Activated CD8-positive, alpha-beta memory T cell treated with anti-CD3 and anti-CD28 coated beads for 48 hours (primary cell): ENCODE results near the gene ZNF385C.
A peak's percentile ranks its signal among the peaks of the same experiment; 100 is the strongest.

ENCODE experiments used
- DNase-seq, 3 experiments: peaks; one replicate each; pipeline ENCODE4 v3.0.0-alpha.2; 2020; ENCODE audit warnings: low read depth in 2 of 3, low spot score in 2 of 3

Gene ZNF385C

GRCh38 chr17:42124256-42124655 lies 26.0 kb upstream of the ZNF385C start:
- DNase-seq = no peak

- no peak for DNase-seq
Observed at GRCh38 chr17:42122371-42123303, 24.4 kb upstream of the ZNF385C start, which contains the start of gene HSPB9. TSS of gene HSPB9 (plus strand) at chr17:42122804. CDS start at chr17:42122851, 47 bp downstream.

- peak; percentile 35 to 62 (median 55) for DNase-seq
Observed at GRCh38 chr17:42120770-42121769, 22.8 kb upstream of the ZNF385C start, which contains the start of gene KAT2A. TSS of gene KAT2A (minus strand) at chr17:42121367. CDS start at chr17:42121304, 63 bp downstream.

- no peak for DNase-seq
Observed at GRCh38 chr17:42120161-42120769, 22.0 kb upstream of the ZNF385C start.

- DNase-seq = no peak
Observed at GRCh38 chr17:42119301-42119700, 21.0 kb upstream of the ZNF385C start.

- DNase-seq = no peak
Observed at GRCh38 chr17:42118545-42118944, 20.3 kb upstream of the ZNF385C start.

DNA sequence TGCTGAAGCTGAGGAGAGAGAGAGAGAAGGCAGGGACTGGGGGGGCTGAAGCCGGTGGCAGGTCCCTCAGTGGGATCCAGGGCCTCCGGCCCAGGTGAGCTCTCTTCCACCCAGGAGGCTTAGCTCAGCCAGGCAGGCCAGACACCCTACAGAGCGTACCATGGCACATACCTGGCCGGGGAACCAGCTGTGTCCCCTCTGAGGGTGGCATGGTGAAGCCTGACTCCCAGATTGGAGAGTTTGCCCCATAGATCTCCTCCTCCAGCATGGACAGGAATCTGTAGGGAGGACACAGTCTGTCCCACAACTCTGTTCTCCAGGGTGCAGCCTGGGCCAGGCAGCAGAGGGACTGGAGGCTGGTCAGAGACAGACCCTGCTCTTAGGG lies 19.8 kb upstream of the ZNF385C start:
- no peak for DNase-seq

DNA sequence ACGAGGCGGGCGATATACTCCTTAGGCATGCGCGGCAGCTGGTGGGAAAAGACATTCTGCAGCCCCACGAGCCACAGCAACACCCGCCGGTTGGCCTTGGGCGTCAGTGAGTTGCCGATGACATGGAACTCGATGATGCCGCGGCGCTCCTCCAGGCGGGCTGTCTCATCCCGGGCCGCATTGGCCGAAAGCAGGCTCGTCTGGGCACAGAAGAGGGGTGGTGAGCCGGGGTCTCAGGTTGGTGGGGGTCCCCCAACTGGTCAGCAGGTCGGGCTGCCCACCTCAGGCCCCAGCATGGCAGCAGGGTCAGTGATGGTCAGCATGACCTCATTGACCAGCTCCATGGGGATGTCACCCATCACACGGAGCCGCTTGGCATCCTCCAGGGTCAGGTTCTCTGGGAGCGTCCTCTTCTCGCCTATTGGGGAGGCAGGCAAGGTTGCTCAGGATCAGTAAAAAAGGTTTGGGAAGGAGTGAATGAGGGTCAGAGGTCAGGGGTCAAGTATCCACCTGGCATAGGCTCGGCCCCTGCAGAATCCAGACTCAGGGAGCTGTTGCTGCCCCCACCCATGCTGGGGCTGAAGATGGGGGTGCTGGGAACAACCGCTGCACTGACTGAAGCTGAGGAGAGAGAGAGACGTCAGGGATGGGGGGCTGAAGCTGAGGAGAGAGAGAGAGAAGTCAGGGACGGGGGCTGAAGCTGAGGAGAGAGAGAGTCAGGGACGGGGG lies 19.3 kb upstream of the ZNF385C start:
- DNase-seq = no peak

- peak in 1 of 3 experiments; percentile 35 for DNase-seq
Observed at GRCh38 chr17:42116705-42117396, 18.6 kb upstream of the ZNF385C start.

DNA sequence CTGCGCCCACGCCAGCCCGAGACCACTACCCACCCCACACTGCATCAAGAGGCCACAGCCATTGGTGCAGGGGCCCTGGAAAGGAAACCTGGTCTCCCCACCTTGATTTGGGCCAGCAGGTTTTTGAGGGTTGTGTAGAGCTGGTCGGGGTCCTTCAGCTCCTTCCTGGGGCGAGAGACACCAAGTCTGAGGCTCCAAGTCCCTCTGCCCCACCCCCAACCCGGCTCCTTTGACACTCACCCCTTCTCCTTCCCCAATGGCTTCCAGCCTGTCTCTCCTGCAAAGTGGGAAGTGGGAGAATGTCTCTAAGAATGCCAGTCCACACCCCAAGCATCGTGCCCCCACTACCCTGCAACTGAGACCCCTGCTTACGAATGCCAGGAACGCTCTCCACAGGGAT lies 15.8 kb upstream of the ZNF385C start:
- no peak for DNase-seq

- DNase-seq = no peak
Observed at GRCh38 chr17:42113293-42114069, 15.2 kb upstream of the ZNF385C start.

- peak in 2 of 3 experiments; percentile 22 to 39 for DNase-seq
Observed at GRCh38 chr17:42112552-42113176, 14.4 kb upstream of the ZNF385C start, which contains the start of gene DHX58. TSS of gene DHX58 (minus strand) at chr17:42112714. CDS start at chr17:42111892, 822 bp downstream.

- DNase-seq = peak in 1 of 3 experiments; percentile 16
Observed at GRCh38 chr17:42111871-42112551, 13.7 kb upstream of the ZNF385C start.

DNA sequence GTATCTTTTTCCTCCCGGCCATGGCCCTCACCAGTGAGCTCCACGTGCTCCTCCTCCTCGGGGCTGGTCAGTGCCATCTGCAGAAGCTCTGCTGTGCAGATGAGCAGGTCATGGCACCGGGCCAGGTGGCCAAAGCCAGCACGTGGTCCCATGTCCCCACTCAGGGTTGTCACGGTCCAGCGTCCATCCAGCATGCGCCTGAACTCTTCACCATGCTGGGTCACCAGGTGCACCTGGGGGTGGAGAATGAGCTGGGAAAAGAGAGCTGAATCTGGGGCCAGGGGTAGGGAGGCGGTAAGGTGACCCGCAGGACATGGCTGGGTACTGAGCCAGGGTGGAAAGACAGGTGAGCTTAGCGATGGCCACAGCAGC lies 13.0 kb upstream of the ZNF385C start:
- no peak for DNase-seq

DNA sequence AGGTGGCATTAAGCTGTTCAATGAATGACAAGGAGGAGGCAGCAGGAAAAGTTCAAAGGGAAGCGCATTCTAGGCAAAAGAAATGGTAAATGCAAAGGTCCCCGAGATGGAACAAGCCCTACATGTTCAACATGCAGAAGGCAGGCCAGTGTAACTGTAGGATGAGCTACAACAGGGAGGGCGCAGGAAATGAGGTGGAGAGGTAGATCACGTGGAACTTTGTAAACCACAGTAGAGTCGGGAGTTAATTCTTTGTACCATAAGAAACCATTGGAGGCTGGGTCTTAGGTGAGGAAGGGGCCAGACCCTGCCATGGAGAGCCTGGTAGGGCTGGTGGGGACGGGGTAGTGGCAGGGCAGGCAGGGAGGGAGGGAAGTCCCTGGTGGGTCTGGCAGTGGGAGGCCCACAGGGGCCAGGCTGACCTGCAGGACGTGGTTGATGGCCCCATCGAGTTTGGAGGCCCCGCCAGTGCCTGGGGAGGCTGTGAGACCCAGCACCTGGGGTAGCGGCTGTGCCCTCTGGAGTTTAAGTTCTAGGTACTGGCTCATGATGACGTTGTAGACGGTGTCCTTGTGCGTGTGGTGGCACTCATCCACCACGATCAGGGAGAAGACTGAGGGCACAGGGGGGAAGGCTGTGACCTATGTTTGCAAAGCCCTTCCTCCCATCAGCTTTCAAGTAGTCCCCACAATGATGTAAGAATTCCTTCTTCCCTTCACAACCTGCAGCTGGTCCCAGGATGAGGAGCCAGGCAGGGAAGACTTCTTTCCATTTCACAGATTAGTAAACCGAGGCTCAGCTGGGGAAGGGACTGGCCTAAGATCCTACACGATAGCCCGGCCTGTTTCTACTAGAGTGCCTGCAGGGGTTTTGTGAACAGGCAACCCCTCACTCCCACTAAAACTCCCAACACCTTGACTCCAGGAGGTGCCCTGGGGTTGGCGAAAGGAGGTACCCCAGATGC lies 12.3 kb upstream of the ZNF385C start:
- DNase-seq = no peak

DNA sequence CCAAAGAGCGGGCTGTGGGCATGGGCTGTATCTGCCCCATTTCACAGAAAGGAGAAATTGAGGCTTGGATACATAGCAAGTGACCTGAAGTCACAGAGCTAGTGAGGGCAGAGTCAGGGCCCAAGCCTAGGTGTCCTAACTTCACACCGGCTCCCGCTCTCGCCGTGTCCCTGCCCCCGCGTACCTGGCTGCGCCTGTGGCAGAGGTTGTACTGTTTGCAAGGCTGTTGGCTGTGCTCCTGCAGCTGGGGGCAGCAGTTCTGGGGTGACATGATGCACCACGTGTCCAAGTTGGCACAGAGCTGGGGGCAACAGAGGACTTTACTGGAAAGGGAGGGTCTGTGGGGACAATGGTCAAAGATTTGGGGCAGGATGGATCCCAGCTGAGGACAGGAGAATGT lies 10.8 kb upstream of the ZNF385C start:
- no peak for DNase-seq
